Heart right ventricle (tissue), 16 donors: Measurements from ENCODE around the gene OAF. TPM values are rescaled to one million over a fixed set of nuclear protein-coding genes. Genes with fewer than 3 reads are reported as not detected.

Experiments
- ATAC-seq, 8 donors: fragments of 200-7000 bp; cut with Tn5 transposase; one replicate each; pipeline ENCODE4 v1.9.1; 2020; ENCODE audit warnings: mild to moderate bottlenecking in 8 of 8, moderate library complexity in 8 of 8, moderate number of reproducible peaks in 1 of 8
- DNase-seq, 2 donors: peaks; one replicate each; pipeline ENCODE4 v3.0.0-alpha.2; 2020
- H3K27ac ChIP-seq, 10 donors: fragments of 200-600 bp; sonication (generic) in 2 of 10; one replicate each; pipeline versions ENCODE4 v1.5.0 to v1.8.0; 2020 to 2022; ENCODE audit warnings: mild to moderate bottlenecking in 3 of 10
- H3K27me3 ChIP-seq, 7 donors: fragments of 200-600 bp; one replicate each; pipeline ENCODE4 v1.8.0; 2021 to 2022; ENCODE audit warnings: mild to moderate bottlenecking in 2 of 7
- H3K36me3 ChIP-seq, 9 donors: fragments of 200-600 bp; sonication (generic) in 1 of 9; one replicate each; pipeline versions ENCODE4 v1.5.0 to v1.8.0; 2020 to 2022; ENCODE audit warnings: mild to moderate bottlenecking in 2 of 9
- H3K4me1 ChIP-seq, 9 donors: fragments of 200-600 bp; sonication (generic) in 1 of 9; one replicate each; pipeline versions ENCODE4 v1.5.0 to v1.8.0; 2020 to 2022; ENCODE audit warnings: mild to moderate bottlenecking in 4 of 9
- H3K4me3 ChIP-seq, 10 donors: fragments of 200-600 bp; sonication (generic) in 2 of 10; one replicate each; pipeline versions ENCODE4 v1.5.0 to v1.8.0; 2020 to 2022; ENCODE audit warnings: mild to moderate bottlenecking in 7 of 10, moderate library complexity in 2 of 10
- H3K9me3 ChIP-seq, 11 donors: fragments of 200-600 bp in 10 of 11; sonication (generic) in 2 of 11; one replicate each; pipeline versions ENCODE4 v1.5.0 to v1.8.0; 2013 to 2022; ENCODE audit warnings: mild to moderate bottlenecking in 2 of 11, control low read depth in 1 of 11, moderate library complexity in 1 of 11
- WGBS, 2 donors: extraction: QIAGEN DNeasy Blood & Tissue Kit; methylation state at CpG; one replicate each; pipeline ENCODE4 v1.1.7; 2013; ENCODE audit warnings: inconsistent platforms in 1 of 2; 5-methylcytosine and 5-hydroxymethylcytosine counted together
- intact Hi-C, 10 donors: fragments of 100-400 bp; cut with DNase I; formaldehyde crosslinking; loops; one replicate each; pipeline versions ENCODE4 v1.11.1 to v1.14.2; 2022
- polyA plus RNA-seq, 2 donors: library from polyadenylated mRNA; stranded (reverse); fragments of 200-250 nt; gene quantifications; one replicate each; pipeline ENCODE4 v1.2.3, GENCODE V29; 2013
- total RNA-seq, 10 donors: library from RNA; stranded (reverse); fragmentation: NEBNext Ultra II Directional in 3 of 10; extraction: Animal tissue kit (Norgen Biotek cat#: 25700) in 3 of 10; gene quantifications; one replicate each; pipeline versions ENCODE4 v1.2.1 to v1.2.4, GENCODE V29; 2021 to 2023
- TF ChIP-seq, protein P1 (sequence below), 9 donors: fragments of 200-600 bp; sonication (generic) in 2 of 9; IDR thresholded peaks; one replicate each; pipeline versions ENCODE4 v1.5.0 to v1.8.0; 2021 to 2022; ENCODE audit warnings: antibody characterized with exemption in 9 of 9, mild to moderate bottlenecking in 5 of 9, moderate library complexity in 1 of 9
- donor health status: Arrhythmogenic right ventricular cardiomyopathy.
- donor health status: ischemic (EF 13 %, LVEDD 7.1; RV severe dilation, severe dysfunction).
- donor health status: healthy with polysubstance abuse.
- donor health status: DM: no; HTN: yes; CAD: no.
- donor health status: DM: no; HTN: no; CAD: no.
- donor health status: ischemic (EF 25% LVEDD 6.9; RV normal size, moderate dysfunction).
- donor health status: ischemic (EF 25% LVEDD 5.7; RV mildly dilated, moderate dysfunction).
- donor health status: healthy.
- donor health status: DM: yes; HTN: yes; CAD: no.
- donor health status: Ischemic cardiomyopathy.
- donor health status: ischemic (EF 35%, LVEDD 5.7; RV mildly dilated, moderate dysfunction).
- donor health status: nonischemic (EF 11% LVEDD 7.7; RV severe dilation, severe dysfunction).
- donor health status: DM: yes; HTN: yes; CAD: no.
- donor health status: PGD.
- donor health status: ischemic (EF 29% LVEDD 5.4; RV normal size, mild dysfunction).
- donor health status: nonischemic (EF 23%, LVEDD 6.1; RV moderate dilation, normal function).

The OAF gene
- total and polyA plus RNA-seq, 12 donors, result 8.4 to 41.6 (median 15.3) TPM

DNA sequence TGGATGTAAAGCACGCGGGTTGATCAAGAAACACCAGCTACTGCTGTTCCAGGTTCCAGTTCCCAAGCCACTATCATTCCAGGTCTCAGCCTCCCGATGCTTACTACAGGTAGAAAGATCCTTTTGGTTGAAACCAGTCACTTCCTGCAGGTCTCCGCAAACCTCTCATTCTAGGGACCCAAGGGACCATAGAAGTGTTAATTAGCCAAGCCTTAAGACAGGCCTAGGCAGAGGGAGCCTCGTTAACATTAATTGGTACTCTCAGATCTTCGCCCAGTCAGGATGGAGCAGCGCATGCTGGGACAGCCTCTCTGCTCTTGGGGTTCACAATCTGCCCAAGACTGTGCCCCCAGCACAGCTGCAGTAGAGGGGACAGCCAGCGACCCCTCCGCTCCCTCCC, 11.2 kb upstream of the OAF start:
- TF ChIP-seq, protein P1, sequence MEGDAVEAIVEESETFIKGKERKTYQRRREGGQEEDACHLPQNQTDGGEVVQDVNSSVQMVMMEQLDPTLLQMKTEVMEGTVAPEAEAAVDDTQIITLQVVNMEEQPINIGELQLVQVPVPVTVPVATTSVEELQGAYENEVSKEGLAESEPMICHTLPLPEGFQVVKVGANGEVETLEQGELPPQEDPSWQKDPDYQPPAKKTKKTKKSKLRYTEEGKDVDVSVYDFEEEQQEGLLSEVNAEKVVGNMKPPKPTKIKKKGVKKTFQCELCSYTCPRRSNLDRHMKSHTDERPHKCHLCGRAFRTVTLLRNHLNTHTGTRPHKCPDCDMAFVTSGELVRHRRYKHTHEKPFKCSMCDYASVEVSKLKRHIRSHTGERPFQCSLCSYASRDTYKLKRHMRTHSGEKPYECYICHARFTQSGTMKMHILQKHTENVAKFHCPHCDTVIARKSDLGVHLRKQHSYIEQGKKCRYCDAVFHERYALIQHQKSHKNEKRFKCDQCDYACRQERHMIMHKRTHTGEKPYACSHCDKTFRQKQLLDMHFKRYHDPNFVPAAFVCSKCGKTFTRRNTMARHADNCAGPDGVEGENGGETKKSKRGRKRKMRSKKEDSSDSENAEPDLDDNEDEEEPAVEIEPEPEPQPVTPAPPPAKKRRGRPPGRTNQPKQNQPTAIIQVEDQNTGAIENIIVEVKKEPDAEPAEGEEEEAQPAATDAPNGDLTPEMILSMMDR (IDR thresholded peaks at IDR 0.05), result no peak
- no peak for DNase-seq
- Histone ChIP-seq H3K36me3 (no peaks in the 10 kb centered on the region), H3K27me3 (peaks cover 0 to 11% (median 3%) of the 10 kb centered on the region in 7 donors), H3K9me3 (no peaks in the 10 kb centered on the region), H3K27ac (no peak overlapping the region), H3K4me3 (no peak overlapping the region), H3K4me1 (peaks cover 0 to 11% (median 0%) of the 10 kb centered on the region in 9 donors)
- no peak for ATAC-seq
- WGBS, 2 donors, result 87 to 89% methylated on average over 9 of the region's 9 CpGs
- intact Hi-C loops, result no loop called here

DNA sequence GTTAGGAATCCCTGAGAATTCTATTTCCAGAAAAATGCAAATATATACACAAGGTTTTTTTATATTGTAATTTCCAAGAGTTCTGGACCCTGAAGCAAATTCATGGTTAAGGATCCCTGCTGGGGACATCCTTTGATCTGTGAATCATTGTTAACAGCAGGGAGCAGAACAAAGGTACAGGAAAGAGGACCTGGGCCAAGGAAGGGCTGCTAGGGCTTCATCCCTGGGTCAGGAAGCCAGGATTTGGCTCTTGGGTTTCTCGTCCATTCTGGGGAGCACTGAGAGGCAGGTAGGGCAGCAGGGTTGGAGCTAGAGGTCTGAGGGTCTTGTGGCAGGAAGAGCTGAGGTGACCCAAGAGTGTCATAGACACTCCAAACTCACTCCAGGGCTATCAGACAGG, 10.2 kb upstream of the OAF start:
- peaks cover 0 to 11% (median 0%) of the 10 kb centered on the region in 9 donors for H3K4me1 ChIP-seq
- no peaks in the 10 kb centered on the region for H3K36me3 ChIP-seq
- no peak for ATAC-seq
- intact Hi-C loops, result no loop called here
- 55 to 64% methylated on average over 1 of the region's 1 CpG for WGBS, 2 donors
- DNase-seq, result no peak
- no peak overlapping the region for H3K27ac ChIP-seq
- no peak overlapping the region for H3K4me3 ChIP-seq
- H3K27me3 ChIP-seq, result peaks cover 0 to 11% (median 3%) of the 10 kb centered on the region in 7 donors
- no peaks in the 10 kb centered on the region for H3K9me3 ChIP-seq
- TF ChIP-seq, protein P1 (IDR thresholded peaks at IDR 0.05), result no peak

DNA sequence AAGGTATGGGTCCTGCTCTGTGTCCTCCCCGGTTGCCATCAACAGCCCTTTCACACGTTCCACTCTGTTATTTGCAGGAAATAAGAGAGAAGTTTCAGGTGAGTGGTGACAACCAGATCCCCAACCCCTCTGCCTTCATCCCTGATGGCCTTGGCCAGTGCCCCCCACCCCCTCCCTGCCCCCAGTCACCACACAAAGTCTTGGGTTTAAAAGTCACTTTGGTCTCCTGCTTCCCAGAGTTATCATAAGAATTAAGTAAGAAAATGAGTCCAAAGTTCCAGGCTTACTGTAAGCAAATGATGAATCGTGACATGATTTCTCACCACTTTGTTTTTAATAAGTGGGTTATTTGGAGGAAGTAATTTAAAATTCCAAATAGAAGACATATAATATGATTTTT, 9.2 kb upstream of the OAF start:
- ATAC-seq, result no peak
- H3K36me3 ChIP-seq, result no peaks in the 10 kb centered on the region
- no peak for DNase-seq
- peaks cover 0 to 12% (median 0%) of the 10 kb centered on the region in 9 donors for H3K4me1 ChIP-seq
- H3K9me3 ChIP-seq, result no peaks in the 10 kb centered on the region
- intact Hi-C loops, result no loop called here
- TF ChIP-seq, protein P1 (IDR thresholded peaks at IDR 0.05), result no peak
- 65 to 74% methylated on average over 3 of the region's 3 CpGs for WGBS, 2 donors
- no peak overlapping the region for H3K4me3 ChIP-seq
- H3K27ac ChIP-seq, result no peak overlapping the region
- H3K27me3 ChIP-seq, result peaks cover 0 to 7% (median 3%) of the 10 kb centered on the region in 7 donors

DNA sequence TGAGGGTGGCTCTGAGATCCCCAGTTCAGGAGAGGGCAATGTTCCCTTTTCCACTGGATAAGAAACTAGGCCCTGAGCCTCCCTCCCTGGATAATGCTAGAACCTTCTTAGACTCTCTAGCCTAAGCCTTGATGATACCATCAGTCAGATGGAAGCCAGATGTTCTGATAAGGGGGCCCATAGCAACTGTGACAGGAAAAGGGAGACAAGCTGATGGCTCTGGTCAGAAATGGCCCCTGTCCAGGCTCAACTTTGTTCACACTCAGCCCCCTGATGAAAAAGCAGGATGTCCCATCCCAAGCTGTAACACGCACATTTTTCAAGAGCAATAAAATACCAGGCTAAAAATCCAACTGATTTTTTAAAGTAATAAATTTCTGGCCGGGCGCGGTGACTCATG, 7.2 kb upstream of the OAF start:
- peaks cover 0 to 7% (median 0%) of the 10 kb centered on the region in 7 donors for H3K27me3 ChIP-seq
- H3K4me1 ChIP-seq, result peaks cover 0 to 18% (median 11%) of the 10 kb centered on the region in 9 donors
- H3K4me3 ChIP-seq, result no peak overlapping the region
- TF ChIP-seq, protein P1 (IDR thresholded peaks at IDR 0.05), result no peak
- no peaks in the 10 kb centered on the region for H3K9me3 ChIP-seq
- no peak for DNase-seq
- WGBS, 2 donors, result 85 to 91% methylated on average over 4 of the region's 4 CpGs
- intact Hi-C loops, result no loop called here
- ATAC-seq, result no peak
- H3K36me3 ChIP-seq, result no peaks in the 10 kb centered on the region
- H3K27ac ChIP-seq, result no peak overlapping the region
